Sigmoid colon (tissue), 4 donors: ENCODE measurements around the gene GLCCI1.

Experiments
- EP300 ChIP-seq, 4 donors: sonication (generic); formaldehyde crosslinking; IDR thresholded peaks; one replicate each; pipeline ENCODE4 v1.6.1; 2017; ENCODE audit warnings: antibody characterized with exemption in 4 of 4
- POLR2A ChIP-seq, 2 donors: fragments of 450-650 bp; IDR thresholded peaks; one replicate each; pipeline ENCODE4 v1.6.1; 2016; ENCODE audit warnings: antibody characterized with exemption in 2 of 2, mild to moderate bottlenecking in 2 of 2, moderate library complexity in 2 of 2
- POLR2AphosphoS5 ChIP-seq, 4 donors: sonication (generic); formaldehyde crosslinking; IDR thresholded peaks; one replicate each; pipeline ENCODE4 v1.6.1; 2017; ENCODE audit warnings: antibody characterized with exemption in 4 of 4
- TF ChIP-seq, protein P1 (sequence below), 4 experiments: fragments of 450-650 bp in 3 of 4; fragments of 200-600 bp in 1 of 4; IDR thresholded peaks; one replicate each; pipeline ENCODE4 v1.5.1; 2016 to 2019; ENCODE audit warnings: antibody characterized with exemption in 4 of 4, mild to moderate bottlenecking in 3 of 4, moderate library complexity in 2 of 4

DNA sequence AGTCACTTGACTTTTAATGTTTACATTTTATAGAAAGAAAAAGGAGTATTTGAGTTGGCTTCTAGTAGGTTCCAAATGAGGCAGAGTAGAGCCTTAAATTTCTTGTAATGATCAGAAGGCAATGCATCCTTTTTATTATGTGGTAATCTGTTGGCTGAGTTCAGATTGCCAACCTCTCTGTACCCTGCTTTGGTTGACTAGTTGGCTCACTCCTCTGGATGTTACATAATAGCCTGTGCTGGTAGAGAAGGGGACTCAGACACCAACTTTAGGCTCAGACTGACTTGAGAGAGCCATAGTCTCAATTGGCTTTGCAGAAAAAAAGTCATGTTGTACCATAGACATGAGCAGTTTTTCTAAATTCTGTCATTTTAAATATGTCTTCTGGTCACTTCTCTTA is 46.8 kb upstream of the GLCCI1 start:
- TF ChIP-seq POLR2AphosphoS5 (IDR thresholded peaks at IDR 0.05) (no peak), POLR2A (IDR thresholded peaks at IDR 0.05) (no peak), EP300 (IDR thresholded peaks at IDR 0.05) (no peak)
- TF ChIP-seq, protein P1, sequence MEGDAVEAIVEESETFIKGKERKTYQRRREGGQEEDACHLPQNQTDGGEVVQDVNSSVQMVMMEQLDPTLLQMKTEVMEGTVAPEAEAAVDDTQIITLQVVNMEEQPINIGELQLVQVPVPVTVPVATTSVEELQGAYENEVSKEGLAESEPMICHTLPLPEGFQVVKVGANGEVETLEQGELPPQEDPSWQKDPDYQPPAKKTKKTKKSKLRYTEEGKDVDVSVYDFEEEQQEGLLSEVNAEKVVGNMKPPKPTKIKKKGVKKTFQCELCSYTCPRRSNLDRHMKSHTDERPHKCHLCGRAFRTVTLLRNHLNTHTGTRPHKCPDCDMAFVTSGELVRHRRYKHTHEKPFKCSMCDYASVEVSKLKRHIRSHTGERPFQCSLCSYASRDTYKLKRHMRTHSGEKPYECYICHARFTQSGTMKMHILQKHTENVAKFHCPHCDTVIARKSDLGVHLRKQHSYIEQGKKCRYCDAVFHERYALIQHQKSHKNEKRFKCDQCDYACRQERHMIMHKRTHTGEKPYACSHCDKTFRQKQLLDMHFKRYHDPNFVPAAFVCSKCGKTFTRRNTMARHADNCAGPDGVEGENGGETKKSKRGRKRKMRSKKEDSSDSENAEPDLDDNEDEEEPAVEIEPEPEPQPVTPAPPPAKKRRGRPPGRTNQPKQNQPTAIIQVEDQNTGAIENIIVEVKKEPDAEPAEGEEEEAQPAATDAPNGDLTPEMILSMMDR (IDR thresholded peaks at IDR 0.05) = no peak
